ENCODE measurements around the gene SEPTIN6.

SEPTIN6 gene

DNA sequence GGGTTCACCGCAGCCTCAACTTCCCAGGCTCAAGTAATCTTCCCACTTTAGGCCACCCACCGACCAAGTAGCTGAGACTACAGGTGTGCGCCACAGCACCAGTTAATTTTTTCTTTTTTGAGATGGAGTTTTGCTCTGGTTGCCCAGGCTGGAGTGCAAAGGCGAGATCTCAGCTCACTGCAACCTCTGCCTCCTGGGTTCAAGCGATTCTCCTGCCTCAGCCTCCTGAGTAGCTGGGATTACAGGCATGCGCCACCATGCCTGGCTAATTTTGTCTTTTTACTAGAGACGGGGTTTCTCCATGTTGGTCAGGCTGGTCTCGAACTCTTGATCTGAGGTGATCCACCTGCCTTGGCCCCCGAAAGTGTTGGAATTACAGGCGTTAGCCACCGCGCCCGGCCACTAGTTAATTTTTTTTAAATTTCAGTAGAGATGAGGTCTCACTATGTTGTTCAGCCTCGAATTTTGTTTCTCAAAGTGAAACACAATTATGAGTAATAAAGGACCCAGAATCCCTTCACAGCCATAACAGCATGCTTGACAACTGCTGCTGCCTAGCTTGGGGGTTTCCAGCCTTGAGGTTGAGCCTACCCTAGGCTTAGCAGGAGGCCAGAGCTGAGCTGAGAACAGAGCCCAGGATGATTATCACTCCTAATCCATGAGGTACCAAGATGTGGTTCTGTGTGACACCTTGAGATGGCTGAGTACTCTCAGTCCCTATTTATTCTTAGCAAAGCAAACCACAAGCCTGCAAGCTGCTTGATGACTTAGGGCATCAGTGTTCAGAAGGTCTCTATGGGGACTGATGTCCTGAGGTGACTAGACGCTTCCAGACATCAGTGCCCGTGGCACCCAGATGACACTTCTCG, 45.2 kb downstream of the SEPTIN6 start:
- peak; percentile 77 for DNase-seq

DNA sequence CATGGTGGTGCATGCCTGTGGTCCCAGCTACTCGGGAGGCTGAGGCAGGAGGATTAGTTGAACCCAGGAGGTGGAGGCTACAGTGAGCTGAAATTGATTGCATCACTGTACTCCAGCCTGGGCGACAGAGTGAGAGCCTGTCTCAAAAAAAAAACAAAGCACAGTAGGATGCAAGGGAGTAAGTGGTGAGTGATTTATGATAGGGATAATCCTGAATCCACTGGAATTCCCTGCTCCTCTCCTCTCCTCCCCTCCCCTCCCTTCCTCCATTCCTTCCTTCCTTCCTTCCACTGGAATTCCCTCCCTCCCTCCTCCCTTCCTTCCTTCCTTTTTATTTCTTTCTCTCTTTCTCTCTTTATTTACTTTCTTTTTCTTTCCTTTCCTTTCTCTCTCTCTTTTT, 45.9 kb downstream of the SEPTIN6 start:
- no peak for DNase-seq

DNA sequence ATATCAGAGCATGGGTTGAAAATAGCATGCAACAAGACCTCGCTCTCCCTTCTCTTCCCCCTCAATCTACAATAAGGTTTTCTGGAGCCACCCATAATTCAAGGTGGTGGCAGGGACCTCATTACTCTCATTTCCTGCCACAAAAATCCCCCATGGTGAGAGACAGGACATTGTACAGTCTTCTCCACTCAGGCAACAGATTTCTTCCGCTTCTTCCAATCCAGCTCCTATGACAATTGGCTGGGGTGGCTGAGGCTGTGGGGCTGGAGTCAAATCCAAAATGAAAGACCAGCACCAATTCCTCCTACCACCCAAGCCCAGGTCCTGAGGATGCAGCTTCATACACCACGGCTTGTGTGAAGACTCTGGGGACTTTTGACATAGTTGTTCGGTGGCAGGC, 46.5 kb downstream of the SEPTIN6 start:
- DNase-seq, result no peak

DNA sequence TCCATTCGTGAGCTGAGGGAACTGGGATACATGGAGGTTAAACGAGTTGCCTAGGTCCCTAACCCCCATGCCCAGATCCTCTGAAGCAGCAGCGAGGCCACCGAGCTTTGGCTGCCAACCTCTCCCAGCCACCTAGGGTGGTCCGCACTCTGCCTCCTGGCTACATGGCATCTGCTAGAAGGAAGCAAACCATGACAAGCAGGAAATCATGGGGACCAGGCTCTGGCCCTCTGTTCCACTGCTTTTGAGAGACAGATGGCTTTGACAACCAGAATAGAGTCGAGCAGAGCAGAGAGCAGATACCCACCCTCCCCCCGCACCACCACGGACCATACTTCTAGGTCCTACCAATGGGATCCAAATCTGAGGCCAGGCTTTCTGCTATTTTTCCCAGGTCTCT, 49.3 kb downstream of the SEPTIN6 start:
- DNase-seq, result no peak
